ENCODE results near the gene THY1.

- TF ChIP-seq NFRKB (IDR thresholded peaks at IDR 0.05) (no peak), SP1 (IDR thresholded peaks at IDR 0.05) (no peak), TARDBP (IDR thresholded peaks at IDR 0.05) (no peak), PKNOX1 (IDR thresholded peaks at IDR 0.05) (no peak), SUZ12 (IDR thresholded peaks at IDR 0.05) (no peak), ELF4 (IDR thresholded peaks at IDR 0.05) (no peak), HDGF (IDR thresholded peaks at IDR 0.05; ENCODE audit: borderline replicate concordance) (no peak)
These were observed 22.4 kb upstream of the THY1 start for GRCh38 chr11:119445379-119445778.
